Liver (tissue), 3 donors: ENCODE results near the gene RFNG.

Source experiments
- ATF3 ChIP-seq: IDR thresholded peaks from 2 replicates; pipeline ENCODE4 v1.6.1; 2016; ENCODE audit warnings: antibody characterized with exemption
- FOXA1 ChIP-seq: IDR thresholded peaks from 2 replicates; pipeline ENCODE4 v1.6.1; 2016; ENCODE audit warnings: antibody characterized with exemption
- FOXA2 ChIP-seq: IDR thresholded peaks from 2 replicates; pipeline ENCODE4 v1.6.1; 2016; ENCODE audit warnings: antibody characterized with exemption
- GABPA ChIP-seq, 2 donors: IDR thresholded peaks in 1 of 2; conservative IDR thresholded peaks in 1 of 2; 2 replicates each; pipeline ENCODE4 v1.6.1; 2016; ENCODE audit warnings: antibody characterized with exemption in 2 of 2, mild to moderate bottlenecking in 1 of 2, moderate library complexity in 1 of 2
- HNF4A ChIP-seq, 2 donors: conservative IDR thresholded peaks; 2 replicates each; pipeline ENCODE4 v1.6.1; 2016; ENCODE audit warnings: antibody characterized with exemption in 2 of 2, mild to moderate bottlenecking in 2 of 2
- JUND ChIP-seq, 2 donors: IDR thresholded peaks; 2 replicates each; pipeline ENCODE4 v1.6.1; 2016; ENCODE audit warnings: antibody characterized with exemption in 2 of 2
- RAD21 ChIP-seq, 2 donors: IDR thresholded peaks; 2 replicates each; pipeline ENCODE4 v1.6.1; 2016; ENCODE audit warnings: antibody characterized with exemption in 2 of 2, mild to moderate bottlenecking in 2 of 2
- TF ChIP-seq, protein P1 (sequence below): fragments of 150-350 bp; IDR thresholded peaks from 2 replicates; pipeline ENCODE4 v1.5.1; 2017; ENCODE audit warnings: improper control_type of control experiment, low read depth, low read length; ENCODE audit not compliant: missing input control
- TF ChIP-seq, protein P2 (sequence below): IDR thresholded peaks from 2 replicates; pipeline ENCODE4 v1.6.1; 2016; ENCODE audit warnings: antibody characterized with exemption, mild to moderate bottlenecking
- TF ChIP-seq, protein P3 (sequence below): IDR thresholded peaks from 2 replicates; pipeline ENCODE4 v1.6.1; 2016; ENCODE audit warnings: antibody characterized with exemption
- donor health status: healthy.
- donor health status: healthy.

DNA sequence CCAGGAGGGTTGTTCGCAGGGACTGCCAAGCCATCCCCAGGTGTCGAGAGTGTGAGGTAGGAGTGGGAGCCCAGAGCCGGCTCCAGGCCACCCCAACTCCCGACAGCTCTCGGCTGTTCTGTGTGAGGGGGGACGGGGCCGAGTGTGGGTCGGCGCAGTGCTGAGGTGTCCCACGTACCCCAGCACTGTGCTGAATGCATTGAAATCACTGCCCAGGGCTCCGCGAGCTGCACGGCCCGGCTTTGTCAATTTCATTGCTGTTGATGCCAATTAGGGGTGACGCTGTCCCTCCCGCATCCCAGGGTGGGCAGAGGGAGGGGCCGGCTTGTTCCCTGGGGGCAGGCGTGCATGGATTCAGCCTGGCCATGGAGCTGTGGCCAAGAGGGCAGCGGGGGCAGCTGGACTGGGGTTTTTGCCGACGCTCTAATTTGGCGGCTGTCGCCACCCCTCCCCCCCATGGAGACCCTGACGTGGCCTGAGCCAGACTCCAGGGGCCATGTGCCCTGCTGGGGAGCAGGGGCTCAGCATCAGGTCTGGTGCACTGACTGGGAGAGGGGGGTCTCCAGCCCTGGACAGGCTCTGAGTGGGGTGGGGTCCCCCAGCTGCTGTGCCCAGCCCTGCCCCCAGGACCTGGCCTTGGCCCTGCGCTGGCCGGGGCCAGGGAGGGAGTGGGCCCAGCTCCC, 43.2 kb downstream of the RFNG start:
- TF ChIP-seq, protein P1, sequence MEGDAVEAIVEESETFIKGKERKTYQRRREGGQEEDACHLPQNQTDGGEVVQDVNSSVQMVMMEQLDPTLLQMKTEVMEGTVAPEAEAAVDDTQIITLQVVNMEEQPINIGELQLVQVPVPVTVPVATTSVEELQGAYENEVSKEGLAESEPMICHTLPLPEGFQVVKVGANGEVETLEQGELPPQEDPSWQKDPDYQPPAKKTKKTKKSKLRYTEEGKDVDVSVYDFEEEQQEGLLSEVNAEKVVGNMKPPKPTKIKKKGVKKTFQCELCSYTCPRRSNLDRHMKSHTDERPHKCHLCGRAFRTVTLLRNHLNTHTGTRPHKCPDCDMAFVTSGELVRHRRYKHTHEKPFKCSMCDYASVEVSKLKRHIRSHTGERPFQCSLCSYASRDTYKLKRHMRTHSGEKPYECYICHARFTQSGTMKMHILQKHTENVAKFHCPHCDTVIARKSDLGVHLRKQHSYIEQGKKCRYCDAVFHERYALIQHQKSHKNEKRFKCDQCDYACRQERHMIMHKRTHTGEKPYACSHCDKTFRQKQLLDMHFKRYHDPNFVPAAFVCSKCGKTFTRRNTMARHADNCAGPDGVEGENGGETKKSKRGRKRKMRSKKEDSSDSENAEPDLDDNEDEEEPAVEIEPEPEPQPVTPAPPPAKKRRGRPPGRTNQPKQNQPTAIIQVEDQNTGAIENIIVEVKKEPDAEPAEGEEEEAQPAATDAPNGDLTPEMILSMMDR, result no peak
- TF ChIP-seq GABPA (IDR thresholded peaks at IDR 0.05 in 1 of 2, conservative IDR thresholded peaks at IDR 0.05 in 1 of 2) (no peak), RAD21 (IDR thresholded peaks at IDR 0.05) (no peak), FOXA1 (no peak), ATF3 (no peak), JUND (IDR thresholded peaks at IDR 0.05) (no peak), FOXA2 (no peak), HNF4A (conservative IDR thresholded peaks at IDR 0.05) (no peak)
- TF ChIP-seq, protein P2, sequence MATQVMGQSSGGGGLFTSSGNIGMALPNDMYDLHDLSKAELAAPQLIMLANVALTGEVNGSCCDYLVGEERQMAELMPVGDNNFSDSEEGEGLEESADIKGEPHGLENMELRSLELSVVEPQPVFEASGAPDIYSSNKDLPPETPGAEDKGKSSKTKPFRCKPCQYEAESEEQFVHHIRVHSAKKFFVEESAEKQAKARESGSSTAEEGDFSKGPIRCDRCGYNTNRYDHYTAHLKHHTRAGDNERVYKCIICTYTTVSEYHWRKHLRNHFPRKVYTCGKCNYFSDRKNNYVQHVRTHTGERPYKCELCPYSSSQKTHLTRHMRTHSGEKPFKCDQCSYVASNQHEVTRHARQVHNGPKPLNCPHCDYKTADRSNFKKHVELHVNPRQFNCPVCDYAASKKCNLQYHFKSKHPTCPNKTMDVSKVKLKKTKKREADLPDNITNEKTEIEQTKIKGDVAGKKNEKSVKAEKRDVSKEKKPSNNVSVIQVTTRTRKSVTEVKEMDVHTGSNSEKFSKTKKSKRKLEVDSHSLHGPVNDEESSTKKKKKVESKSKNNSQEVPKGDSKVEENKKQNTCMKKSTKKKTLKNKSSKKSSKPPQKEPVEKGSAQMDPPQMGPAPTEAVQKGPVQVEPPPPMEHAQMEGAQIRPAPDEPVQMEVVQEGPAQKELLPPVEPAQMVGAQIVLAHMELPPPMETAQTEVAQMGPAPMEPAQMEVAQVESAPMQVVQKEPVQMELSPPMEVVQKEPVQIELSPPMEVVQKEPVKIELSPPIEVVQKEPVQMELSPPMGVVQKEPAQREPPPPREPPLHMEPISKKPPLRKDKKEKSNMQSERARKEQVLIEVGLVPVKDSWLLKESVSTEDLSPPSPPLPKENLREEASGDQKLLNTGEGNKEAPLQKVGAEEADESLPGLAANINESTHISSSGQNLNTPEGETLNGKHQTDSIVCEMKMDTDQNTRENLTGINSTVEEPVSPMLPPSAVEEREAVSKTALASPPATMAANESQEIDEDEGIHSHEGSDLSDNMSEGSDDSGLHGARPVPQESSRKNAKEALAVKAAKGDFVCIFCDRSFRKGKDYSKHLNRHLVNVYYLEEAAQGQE, result no peak
- TF ChIP-seq, protein P3, sequence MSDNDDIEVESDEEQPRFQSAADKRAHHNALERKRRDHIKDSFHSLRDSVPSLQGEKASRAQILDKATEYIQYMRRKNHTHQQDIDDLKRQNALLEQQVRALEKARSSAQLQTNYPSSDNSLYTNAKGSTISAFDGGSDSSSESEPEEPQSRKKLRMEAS, result no peak
